ENCODE data around the gene EFCAB7.
"Not testable (repeated sequence)": the region's sequence is repeated elsewhere in the genome, so short reads cannot be mapped to it uniquely, and the experiment has no call there.

The EFCAB7 gene

DNA sequence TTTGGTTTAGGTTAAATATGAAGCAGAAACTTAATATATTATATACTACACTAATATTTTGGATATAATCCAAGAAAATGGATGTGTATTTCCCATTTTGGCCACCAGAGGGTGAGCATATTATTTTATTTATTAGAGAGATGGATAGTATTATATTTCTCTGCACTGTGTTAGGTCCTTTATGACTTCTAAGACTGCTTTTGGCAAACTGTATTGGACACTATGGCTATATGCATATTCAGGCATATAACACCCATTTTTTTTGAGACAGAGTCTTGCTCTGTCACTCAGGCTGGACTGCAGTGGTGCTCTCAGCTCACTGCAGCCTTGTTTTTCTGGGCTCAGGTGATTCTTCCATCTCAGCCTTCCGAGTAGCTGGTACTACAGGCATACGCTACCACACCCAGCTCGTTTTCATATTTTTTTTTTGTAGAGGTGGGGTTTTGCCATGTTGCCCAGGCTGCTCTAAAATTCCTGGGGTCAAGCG, 52.1 kb downstream of the EFCAB7 start:
- H3K4me3 ChIP-seq (ENCODE audit: low read length) = no peak overlapping the region
- no peak for TF ChIP-seq ZNF274 (IDR thresholded peaks at IDR 0.05; ENCODE audit: low read depth, low read length)

DNA sequence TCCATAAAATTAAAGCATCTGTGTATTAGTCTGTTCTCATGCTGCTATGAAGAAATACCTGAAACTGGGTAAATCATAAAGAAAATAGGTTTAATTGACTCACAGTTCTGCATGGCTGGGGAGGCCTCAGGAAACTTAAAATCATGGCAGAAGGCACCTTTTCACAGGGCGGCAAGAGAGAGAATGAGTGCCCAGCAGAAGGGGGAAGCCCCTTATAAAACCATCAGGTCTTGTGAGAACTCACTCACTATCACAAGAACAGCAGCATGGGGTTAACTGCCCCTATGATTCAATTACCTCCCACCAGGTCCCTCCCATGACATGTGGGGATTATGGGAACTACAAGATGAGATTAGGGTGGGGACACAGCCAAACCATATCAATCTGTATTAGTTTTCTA, 63.0 kb downstream of the EFCAB7 start:
- H3K4me3 ChIP-seq (ENCODE audit: low read length) = not testable (repeated sequence)

DNA sequence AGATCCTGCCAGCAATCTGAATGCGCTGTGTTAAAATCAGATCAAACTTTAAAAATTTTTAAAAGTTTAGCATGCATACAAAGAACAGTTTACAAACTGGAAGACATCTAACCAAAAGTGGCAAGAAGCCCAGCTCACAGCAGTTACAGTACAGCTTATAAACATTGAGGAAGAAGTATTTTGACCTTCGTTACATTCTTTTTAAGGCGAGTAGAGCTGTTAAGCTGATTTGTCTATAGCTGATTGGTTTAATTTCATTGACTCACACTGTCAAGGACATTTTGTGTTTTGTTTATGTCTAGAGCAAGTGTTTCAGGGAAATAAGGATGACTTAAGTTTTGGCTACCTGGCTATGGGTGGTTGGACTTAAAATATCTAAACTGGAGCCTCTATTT, 66.8 kb downstream of the EFCAB7 start:
- no peak for TF ChIP-seq ZNF274 (IDR thresholded peaks at IDR 0.05; ENCODE audit: low read depth, low read length)
- no peak overlapping the region for H3K4me3 ChIP-seq (ENCODE audit: low read length)

DNA sequence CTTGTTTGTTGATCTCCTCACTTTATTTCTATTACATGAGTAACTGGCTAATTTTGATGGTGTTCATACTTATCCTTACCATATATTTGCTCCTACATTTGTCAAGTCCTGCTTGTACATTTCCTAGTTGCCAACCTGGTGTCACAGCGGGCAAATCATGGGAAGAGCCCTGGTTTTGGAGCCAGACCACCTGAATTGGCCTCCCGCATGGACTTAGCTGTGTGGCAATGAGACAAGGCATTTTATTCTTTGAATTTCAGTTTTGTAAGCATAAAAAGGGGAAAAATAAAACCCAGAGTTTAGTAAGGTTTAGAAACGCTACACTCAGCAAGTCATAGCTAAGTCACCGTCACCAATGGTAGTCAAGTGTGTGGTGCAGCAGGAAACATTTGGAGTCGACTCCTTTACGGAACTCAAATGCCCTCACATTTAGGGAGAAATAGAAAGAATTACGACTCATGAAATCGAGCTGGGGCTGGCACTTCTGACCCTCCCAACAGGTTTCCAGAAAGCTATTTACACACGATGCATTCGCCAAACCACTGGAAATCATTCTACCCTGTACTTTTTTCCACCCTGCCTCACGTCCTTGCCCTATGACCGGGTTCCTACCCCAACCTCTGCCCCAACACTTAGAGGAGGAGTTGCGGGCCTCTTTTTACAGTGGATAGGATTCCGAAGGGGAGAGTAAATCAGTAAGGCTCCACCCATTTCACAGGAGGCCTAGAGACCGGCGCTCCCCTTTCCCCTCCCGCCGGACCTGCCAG, 69.4 kb downstream of the EFCAB7 start:
- H3K4me3 ChIP-seq (ENCODE audit: low read length) = peak overlapping the region; percentile 92

DNA sequence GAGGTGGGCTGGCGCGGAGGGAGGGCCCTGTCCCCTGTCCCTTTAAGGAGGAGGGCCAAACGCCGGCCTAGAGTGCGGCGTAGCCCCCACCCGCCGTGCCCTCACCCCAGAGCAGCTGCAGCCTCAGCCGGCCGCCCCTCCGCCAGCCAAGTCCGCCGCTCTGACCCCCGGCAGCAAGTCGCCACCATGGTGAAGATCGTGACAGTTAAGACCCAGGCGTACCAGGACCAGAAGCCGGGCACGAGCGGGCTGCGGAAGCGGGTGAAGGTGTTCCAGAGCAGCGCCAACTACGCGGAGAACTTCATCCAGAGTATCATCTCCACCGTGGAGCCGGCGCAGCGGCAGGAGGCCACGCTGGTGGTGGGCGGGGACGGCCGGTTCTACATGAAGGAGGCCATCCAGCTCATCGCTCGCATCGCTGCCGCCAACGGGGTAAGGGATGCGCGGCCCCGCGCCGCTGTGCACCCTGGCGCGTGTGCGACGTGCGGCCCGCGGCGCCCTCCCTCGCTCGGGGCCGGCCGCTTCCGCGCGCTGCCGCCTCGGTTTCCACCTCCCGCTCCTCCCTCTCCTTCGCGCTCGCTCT, 70.1 kb downstream of the EFCAB7 start, which contains the start of gene PGM1:
TSS of gene PGM1 (plus strand) at position 109 of the 583 bp plus-strand sequence. CDS start at position 187, 78 bp downstream.
- peak within 1 kb of the TSS; percentile 92 for H3K4me3 ChIP-seq (ENCODE audit: low read length)
- TF ChIP-seq ZNF274 (IDR thresholded peaks at IDR 0.05; ENCODE audit: low read depth, low read length) = no peak

More for the DNA sequence above, 69.4 kb downstream of the EFCAB7 start:
- TF ChIP-seq ZNF274 (IDR thresholded peaks at IDR 0.05; ENCODE audit: low read depth, low read length) = no peak

DNA sequence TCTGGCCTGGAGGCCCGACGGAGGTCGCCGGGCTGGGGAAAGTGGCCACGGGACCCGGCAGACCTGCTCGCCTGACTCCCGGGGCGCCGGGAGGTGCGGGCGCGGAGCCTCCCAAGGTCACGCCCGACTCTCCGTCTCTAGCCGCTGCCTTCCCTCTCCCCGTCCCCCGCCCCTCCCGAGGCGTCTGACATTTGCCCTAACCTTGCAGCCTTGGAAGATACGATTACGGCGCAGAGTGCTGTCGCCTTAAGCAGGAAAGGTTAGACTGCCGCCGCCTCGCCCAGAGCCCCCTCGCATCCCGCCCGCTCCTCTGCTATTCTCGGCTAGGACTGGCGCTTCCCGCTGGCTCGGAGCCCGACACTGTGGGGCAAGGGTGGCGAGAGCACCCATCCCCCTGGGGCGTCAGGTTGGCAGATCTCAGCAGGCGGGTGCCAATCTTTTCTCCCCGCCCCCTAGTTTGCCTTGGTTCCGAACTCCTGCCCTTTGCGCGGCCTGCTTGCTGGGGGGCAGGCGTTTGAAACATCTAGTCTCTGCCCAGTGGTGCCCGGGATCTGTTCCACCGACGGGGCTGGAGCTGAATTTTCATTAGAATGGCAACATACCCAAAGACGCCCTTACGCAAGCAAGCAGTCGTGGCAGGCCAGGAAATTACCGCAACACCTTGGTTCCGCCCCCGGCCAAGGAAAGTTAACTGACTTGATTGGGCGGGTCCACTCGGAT, 70.7 kb downstream of the EFCAB7 start:
- H3K4me3 ChIP-seq (ENCODE audit: low read length) = peak overlapping the region; percentile 92
- TF ChIP-seq ZNF274 (IDR thresholded peaks at IDR 0.05; ENCODE audit: low read depth, low read length) = no peak

DNA sequence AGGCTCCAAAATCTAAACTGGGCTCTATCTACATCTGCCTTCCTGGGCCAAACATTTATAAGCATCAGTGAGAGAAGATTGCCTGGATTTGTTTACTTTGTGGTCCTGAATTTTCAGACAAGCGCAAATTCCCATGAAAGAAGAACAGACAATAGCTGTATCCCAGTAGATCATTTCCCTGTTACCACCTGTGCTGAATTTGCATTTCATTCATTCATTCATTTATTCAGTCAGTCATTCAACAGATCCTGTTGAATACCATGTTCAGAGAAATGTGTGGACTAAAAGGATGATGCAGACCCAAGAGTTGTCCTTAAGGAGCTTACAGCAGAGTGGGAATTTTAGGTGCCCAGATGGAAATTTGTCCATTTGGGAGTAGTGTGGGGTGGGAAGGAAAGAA, 72.1 kb downstream of the EFCAB7 start:
- H3K4me3 ChIP-seq (ENCODE audit: low read length) = no peak overlapping the region

DNA sequence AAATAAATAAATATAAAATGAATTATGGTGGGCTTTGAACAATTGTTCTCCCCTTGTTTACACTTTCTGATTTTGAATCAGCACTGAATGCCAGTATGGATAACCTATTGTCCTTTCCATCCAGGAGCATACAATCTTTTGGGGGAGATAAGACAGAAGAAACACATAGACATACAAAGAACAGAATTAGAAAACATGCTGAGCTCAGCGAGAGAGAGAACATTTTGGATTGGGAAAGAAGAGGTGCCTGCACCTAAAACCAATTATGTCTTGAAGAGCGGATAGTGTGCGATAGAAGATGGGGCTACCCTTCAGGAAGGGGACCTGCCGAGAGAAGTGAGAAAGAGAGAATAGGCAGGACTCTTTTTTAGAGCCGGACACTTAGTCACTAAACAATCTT, 76.5 kb downstream of the EFCAB7 start:
- TF ChIP-seq ZNF274 (IDR thresholded peaks at IDR 0.05; ENCODE audit: low read depth, low read length) = no peak
- no peak overlapping the region for H3K4me3 ChIP-seq (ENCODE audit: low read length)

More for the DNA sequence above, 72.1 kb downstream of the EFCAB7 start:
- TF ChIP-seq ZNF274 (IDR thresholded peaks at IDR 0.05; ENCODE audit: low read depth, low read length) = no peak

DNA sequence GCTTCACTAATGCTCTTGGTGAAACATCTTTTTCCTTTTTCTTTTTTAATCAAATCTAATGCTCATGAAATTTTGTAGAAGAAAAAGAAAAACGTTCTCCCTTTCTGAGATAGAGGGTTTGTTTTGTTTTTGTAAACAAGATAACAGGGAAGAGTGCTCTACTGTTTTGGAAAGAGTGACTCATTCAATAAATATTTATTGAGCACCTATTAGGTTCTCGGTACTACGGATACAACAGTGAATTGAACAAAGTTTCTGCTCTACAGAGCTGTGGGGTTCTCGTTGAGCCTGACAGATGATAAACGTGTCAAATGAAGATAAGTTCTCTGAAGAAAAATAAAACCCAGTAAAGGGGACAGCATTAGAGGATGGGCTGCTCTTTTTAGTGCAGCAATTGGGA, 76.9 kb downstream of the EFCAB7 start:
- no peak overlapping the region for H3K4me3 ChIP-seq (ENCODE audit: low read length)
- TF ChIP-seq ZNF274 (IDR thresholded peaks at IDR 0.05; ENCODE audit: low read depth, low read length) = no peak

DNA sequence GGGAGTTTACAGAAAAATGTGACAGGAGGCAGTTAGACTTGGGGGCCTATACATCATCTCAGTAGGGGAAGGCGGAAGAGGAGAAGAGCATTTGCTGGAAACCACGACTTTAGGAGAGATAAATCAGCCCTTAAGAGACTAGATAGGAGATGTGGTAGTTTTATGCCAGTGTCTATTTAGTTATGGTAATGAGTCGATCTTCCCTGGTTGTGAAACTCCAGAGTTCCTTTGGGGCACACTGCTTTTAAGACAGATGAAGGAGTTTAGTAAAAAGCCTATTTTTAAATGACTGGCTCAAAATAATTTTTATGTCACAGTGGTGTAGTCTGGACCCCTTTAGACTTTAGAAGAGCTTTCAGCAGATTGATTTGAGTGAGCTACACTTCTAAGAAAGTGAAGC, 77.7 kb downstream of the EFCAB7 start:
- no peak for TF ChIP-seq ZNF274 (IDR thresholded peaks at IDR 0.05; ENCODE audit: low read depth, low read length)

DNA sequence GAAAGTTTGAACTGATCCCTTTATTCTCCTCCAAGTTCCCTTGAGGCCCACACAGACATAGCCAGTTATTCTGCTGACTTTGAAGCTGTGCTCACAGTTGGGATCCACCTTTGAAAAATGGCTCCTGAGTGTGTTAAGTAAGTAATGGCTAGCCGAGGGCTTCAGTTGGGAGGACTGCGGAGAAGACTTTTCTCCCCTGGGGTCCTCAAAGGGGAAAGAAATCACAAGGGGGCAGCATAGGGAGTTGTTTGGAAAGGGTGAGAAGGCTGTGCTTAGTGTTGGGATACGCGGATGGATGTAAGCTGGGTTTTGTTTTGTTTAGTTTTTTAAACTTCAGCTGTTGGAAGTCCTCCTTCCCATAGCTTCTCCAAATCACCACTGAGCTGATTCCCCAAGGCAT, 78.1 kb downstream of the EFCAB7 start:
- H3K4me3 ChIP-seq (ENCODE audit: low read length) = no peak overlapping the region
- TF ChIP-seq ZNF274 (IDR thresholded peaks at IDR 0.05; ENCODE audit: low read depth, low read length) = no peak

More for the DNA sequence above, 77.7 kb downstream of the EFCAB7 start:
- no peak overlapping the region for H3K4me3 ChIP-seq (ENCODE audit: low read length)

DNA sequence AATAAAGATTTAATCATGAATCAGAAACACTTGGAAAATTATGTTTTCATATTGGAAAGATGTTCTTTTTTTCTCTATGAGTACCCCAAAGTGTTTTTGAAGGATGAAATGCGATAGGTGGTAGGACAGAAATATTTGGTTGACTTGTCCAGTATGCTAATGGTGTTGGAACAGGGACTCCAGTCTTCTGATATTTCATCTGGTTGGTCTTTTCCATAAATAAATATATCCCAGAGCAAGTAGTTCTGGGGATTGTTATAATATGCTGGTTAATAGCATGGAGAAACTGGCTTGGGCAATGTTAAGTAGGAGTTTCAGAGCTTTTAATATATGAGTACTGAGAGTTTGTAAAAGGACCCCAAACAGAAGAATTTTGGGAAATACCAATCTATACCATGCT, 78.6 kb downstream of the EFCAB7 start:
- H3K4me3 ChIP-seq (ENCODE audit: low read length) = no peak overlapping the region
- TF ChIP-seq ZNF274 (IDR thresholded peaks at IDR 0.05; ENCODE audit: low read depth, low read length) = no peak

DNA sequence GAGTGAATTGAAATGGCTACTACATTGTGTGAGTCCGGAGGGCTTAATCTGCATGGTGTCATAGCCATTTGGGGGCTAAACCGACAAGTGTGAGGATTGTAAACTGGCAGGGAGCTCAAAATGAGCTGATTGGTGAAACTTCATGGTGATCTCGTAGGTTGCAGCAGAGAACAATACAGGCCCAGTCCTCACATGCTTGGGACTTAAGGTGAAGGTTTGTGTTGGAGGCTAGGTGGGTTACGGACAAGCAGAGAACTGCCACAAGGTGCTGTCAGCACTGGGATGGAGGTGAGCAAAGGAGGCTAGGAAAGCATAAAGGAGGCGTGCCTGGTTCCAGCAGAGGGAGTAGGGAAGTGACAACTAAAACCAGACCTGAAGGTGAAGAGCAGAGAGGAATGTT, 79.3 kb downstream of the EFCAB7 start:
- no peak for TF ChIP-seq ZNF274 (IDR thresholded peaks at IDR 0.05; ENCODE audit: low read depth, low read length)
- no peak overlapping the region for H3K4me3 ChIP-seq (ENCODE audit: low read length)

DNA sequence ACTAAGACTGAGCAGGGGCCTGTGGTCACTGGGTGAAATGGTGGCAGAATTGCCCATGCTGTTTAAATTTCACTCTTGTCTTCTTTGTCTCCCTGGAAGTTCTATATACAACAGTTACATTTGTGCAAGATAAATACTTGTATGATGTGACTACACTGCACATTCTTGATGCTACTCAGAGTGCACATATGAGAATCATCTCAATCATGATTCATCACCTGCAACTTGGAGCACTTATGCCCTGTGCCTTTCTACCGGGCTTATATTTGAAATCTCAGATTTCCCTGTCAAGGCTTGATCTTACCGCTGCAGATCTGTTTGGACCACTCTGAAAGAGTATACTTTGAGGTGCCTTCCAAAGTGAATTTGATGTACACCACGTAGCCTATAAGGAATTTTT, 80.5 kb downstream of the EFCAB7 start:
- H3K4me3 ChIP-seq (ENCODE audit: low read length) = no peak overlapping the region
- no peak for TF ChIP-seq ZNF274 (IDR thresholded peaks at IDR 0.05; ENCODE audit: low read depth, low read length)

DNA sequence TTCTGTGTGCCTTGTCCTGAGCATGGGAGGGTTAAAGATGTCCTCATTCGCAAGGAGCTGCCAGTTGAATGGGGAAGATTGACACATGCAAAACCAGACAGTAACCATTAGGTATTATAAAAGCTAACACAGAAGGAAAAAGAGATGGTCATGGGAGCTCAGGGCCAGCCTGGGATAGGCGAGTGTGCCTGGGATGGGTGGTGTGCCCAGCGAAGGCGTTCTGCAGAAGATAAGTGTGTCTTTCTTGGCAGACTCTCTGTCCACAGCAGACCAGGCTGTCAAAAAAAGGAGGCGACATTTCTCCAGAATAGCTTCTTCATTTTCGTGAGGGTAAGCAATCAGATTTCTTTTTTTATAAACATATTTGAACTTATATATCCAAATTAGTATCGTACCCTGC, 84.0 kb downstream of the EFCAB7 start:
- no peak overlapping the region for H3K4me3 ChIP-seq (ENCODE audit: low read length)
- TF ChIP-seq ZNF274 (IDR thresholded peaks at IDR 0.05; ENCODE audit: low read depth, low read length) = no peak
